ENCODE measurements around the gene CEP120. TPM values are rescaled to one million over a fixed set of nuclear protein-coding genes. Genes with fewer than 3 reads are reported as not detected.
"Not testable (repeated sequence)": the region's sequence is repeated elsewhere in the genome, so short reads cannot be mapped to it uniquely, and the experiment has no call there.

CEP120 gene
- total RNA-seq, 2 donors from 2014 or later, result 8.8 to 9.2 TPM

DNA sequence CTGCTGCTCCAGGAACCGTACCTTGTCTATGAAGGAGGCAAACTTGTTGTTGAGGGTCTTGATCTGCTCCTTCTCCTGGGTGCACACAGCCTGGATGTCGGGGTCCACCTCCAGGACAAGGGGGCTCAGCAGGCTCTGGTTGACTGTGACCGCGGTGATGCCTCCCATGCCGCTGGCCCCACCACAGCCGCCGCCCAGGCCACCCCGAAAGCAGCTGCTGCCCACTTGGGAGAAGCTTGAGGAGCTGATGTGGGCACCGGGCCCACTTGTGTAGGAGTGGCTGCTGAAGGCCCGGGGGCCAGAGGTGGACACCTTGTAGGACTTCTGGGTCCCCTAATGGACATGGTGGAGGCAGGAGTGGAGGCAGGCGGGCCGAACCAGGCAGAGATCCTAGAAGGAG lies 21.2 kb downstream of the CEP120 start:
- DNase-seq; ATAC-seq; intact Hi-C loops (cut with DNase I, micrococcal nuclease): not testable (repeated sequence)

DNA sequence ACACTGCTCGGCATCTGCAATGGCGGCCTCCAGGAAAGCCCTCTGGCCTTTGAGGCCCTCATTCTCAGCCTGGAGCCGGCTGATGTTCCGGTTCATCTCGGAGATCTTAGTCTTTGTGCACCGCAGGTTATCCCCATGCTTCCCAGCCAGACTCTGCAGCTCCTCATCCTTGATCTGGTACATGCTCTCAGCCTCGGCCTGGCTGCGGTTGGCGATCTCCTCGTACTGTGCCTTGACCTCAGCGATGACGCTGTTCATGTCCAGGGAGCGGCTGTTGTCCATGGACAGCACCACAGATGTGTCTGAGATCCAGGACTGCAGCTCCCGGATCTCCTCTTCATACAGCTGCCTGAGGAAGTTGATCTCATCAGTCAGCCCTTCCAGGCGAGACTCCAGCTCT lies 21.9 kb downstream of the CEP120 start:
- intact Hi-C loops (cut with DNase I, micrococcal nuclease), result no loop called here
- ATAC-seq, result no peak
- DNase-seq, result no peak

DNA sequence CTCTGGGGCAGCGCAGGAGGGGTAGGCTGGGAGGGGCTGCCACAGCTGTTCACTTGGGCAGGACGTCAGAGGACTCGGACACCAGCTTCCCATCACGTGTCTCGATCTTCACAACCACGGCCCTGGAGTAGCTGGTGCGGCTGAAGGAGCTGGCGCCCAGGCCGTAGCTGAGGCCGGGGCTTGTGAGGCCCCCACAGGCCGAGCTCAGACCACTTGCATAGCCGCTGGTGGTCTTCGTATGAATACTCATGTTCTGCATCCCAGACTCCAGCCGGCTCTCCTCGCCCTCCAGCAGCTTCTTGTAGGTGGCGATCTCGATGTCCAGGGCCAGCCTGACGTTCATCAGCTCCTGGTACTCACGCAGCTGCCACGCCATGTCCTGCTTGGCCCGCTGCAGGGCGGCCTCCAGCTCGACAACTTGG lies 22.3 kb downstream of the CEP120 start:
- DNase-seq; intact Hi-C loops (cut with DNase I, micrococcal nuclease); ATAC-seq: not testable (repeated sequence)

DNA sequence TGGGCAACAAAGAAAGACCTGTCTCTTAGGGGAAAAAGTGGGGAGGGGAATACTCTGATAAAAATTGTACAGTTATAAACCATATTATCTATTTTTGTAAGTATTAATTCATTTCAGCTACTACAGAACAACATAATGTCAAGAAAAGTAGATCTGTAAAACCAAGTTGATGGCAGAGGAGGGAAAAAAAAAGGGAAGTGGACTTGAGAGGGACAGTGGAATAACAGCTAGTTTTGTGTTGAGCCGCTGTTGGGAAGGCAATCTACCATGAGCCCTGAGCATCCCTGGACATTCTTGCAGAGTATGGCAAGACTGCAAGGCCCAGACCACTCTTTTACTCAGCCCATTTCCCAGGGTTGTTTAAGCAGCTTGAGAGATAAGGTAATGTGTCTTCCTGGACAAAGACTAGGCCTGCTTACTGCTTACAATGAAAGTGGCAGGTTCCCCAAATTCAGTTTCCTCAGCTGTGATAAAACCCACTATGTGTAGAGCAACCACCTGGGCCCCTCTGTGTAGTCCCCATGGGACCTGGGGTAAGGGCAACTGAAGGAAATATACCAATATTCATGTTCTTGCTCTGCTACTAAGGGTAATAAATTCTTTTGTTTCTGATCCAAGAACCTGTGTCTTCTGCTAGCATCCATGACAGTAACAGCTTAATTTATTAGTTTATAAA lies 25.0 kb downstream of the CEP120 start:
- intact Hi-C loops (cut with DNase I, micrococcal nuclease), result no loop called here
- ATAC-seq (no peak), DNase-seq (no peak)

DNA sequence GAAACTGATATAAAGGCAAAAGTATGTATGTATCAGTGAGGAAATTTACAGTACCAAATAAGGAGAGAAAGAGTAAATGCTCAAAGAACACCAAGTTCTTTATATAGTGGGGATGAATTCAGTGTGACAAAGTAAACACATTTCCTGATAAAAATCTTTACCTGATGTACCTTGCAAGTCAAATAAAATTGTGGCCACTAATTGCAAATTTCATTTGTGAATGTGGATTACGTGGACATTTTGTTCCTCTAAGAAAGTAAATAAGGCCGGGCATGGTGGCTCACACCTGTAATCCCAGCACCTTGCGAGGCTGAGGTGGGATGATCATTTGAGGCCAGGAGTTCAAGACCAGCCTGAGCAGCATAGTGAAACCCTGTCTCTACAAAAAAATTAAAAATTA lies 25.7 kb downstream of the CEP120 start:
- intact Hi-C loops (cut with DNase I, micrococcal nuclease), result no loop called here
- ATAC-seq (no peak), DNase-seq (no peak)

DNA sequence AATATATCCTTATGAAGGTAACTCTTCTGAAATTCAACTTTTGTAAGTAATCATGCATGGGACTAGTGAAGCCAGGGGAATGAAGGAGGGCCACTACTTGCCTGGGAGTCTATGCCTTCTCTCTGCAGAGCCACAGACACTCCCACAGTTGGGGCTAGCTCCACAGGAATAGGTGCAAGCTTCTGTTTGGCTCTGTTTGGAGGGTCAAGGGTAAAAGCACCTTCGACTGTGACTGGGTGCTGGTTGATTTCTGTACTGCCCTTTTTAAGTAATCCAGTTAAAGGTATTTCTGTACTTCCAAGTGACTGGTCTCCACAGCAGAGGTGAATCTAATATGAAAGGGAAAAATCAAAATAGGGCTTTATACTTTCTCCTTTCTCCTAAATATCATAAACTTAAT lies 32.2 kb downstream of the CEP120 start:
- no peak for DNase-seq
- intact Hi-C loops (cut with DNase I, micrococcal nuclease), result no loop called here
- ATAC-seq, result no peak

DNA sequence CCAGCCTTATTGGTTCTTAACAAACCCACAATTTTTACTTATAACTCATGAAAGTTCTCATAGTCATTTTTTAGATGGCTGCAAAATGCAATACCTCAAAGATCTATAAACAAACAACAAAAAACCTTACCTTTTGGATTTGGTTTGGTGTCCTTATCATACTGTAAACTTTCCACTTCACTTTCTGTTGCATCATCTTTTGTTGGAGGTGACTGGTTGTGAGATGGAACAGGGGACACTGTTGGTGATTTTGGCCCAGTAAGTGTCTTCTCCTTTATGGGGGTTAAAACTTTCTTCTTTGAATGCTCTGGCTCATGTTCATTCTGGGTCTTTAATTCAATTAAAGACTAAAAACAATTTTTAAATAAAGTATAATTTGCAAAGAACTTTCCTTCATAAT lies 33.4 kb downstream of the CEP120 start:
- intact Hi-C loops (cut with DNase I, micrococcal nuclease), result no loop called here
- ATAC-seq, result no peak
- DNase-seq, result no peak

DNA sequence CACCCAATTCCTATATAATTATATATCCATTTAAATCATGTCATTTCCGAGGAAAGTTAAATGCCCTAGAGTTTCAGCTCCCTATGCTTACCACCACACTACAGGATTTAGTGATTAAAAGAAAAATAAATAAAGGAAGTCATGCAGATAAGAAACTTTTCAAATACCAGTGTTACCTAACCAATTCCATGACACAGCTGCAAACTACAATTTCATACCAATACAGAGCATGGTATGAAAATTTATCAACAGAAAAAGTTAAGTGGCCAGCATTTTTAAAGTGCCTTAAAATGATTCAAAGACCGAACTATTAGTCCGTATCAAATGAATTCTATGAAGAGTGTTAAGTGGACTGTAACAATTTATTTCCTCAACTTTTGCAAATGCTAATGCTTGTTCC lies 35.9 kb downstream of the CEP120 start:
- DNase-seq (no peak), ATAC-seq (no peak)
- intact Hi-C loops (cut with DNase I, micrococcal nuclease), result no loop called here

DNA sequence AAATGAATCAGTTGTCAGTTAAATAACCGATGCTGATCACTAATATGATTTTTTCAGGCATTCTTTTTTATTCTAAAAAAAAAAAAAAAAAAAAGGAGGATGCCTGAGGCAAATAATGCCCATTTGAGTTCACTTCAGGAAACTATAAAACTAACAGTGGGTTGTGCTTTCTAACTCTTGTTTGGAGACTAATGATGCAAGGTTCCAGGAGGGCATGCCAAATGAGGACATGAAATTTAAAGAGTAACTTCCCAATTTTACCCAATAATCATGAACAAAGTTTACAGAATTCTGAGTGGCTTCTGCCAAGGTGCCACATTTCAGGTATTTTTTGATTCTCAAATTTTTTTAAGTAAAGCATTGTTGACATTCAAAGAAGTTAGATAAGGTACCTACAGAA lies 41.0 kb downstream of the CEP120 start:
- intact Hi-C loops (cut with DNase I, micrococcal nuclease), result no loop called here
- DNase-seq (no peak), ATAC-seq (no peak)

DNA sequence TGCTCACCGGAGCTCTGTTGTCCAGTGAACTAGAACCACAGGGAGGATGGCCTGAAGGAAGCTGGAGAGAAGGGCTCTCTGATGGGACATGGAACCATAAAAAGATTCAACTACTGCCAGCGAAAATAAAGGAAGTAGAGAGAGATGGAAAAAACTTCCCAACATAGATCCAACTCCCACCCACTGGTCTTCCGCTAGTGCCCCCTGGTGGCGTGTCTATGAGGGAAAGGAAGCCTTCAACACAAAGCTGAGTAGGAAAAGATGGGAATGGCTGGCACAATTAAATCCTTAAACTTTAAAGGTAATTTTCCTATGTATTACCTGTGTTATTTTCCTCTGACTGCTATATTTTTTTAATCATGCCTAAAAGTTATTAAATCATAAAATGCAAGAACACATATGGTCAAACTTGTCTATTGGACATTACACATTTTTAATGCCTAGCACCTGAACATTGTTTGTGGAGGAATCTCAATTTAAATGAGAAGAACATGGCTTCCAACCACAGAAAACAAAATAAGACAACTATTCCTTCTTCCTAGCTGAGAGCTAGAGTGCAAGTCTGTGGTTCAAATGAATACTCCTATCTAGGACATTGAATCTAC lies 51.5 kb downstream of the CEP120 start:
- DNase-seq, result peak in 1 of 2 donors; percentile 75
- intact Hi-C loops (cut with DNase I, micrococcal nuclease), result loop anchor here in 1 of 2 donors (5.0 kb wide), 1 partner anchor 854 kb away; no protein-coding TSS in a partner anchor
- peak; percentile 42 for ATAC-seq

DNA sequence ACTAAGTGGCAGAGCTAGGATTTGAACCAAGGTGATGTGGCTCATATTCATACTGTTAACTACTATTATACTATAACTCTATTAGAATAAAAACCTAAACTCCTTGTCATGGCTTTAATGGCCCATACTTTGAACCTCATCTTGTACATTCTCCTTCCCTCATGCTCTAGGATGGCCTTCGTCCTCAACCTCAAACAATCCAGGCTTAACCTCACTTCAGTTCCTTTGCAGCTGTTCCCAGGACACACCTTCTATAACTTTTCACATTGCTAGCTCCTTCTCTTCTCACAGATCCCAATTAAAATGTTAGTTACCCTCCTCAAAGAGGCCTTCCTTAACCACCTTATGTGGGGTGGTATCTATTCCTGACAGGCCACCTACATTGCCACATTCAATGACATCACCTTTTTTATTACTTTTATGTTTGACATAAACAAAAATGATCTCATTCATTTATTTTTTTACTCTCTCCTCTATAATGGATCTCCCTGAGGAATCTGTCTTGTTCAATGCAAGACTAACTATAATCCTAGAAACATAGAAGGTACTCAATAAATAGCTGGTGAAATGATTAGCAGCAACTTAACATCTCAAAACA lies 53.7 kb downstream of the CEP120 start:
- peak; percentile 84 for ATAC-seq
- no peak for DNase-seq
- intact Hi-C loops (cut with DNase I, micrococcal nuclease), result no loop called here

DNA sequence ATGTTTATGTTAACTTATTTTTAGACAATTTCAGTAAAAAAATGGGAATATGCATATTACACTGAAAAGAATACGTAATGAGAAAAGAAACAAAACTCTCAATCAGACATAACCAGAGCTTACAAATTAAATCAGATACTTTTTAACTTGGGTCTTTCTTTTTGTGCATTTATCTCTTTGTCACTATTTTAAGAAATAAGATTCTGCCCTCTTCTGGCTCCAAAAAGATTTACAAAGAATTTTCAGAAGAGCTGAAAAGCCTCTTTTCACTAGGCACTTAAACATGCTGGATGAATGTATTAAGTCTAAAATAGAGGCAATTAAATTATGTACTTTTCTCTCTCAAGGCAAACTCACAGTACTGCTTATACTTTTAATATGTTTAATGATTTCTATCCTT lies 55.5 kb downstream of the CEP120 start:
- ATAC-seq, result no peak

DNA sequence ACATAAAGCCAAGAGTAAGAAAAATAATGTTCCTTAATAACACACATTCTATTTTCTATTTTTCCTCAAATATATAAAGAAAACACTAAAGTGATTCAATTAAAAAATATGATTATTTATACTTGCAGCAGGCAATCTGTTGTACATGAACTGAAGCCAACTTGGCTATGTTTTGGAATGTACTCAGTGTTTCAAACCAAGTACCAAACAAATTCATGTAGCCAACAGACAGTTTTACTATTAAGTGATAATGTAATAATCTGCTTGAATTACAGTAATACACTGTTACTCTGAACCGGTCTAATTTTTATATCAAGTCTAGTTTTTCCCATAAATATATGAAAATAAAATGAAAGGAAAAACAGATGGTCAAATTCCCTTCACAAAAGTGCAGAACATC lies 58.0 kb downstream of the CEP120 start:
- intact Hi-C loops (cut with DNase I, micrococcal nuclease), result no loop called here
- DNase-seq (no peak), ATAC-seq (no peak)

More for the DNA sequence above, 55.5 kb downstream of the CEP120 start:
- no peak for DNase-seq
- intact Hi-C loops (cut with DNase I, micrococcal nuclease), result no loop called here

DNA sequence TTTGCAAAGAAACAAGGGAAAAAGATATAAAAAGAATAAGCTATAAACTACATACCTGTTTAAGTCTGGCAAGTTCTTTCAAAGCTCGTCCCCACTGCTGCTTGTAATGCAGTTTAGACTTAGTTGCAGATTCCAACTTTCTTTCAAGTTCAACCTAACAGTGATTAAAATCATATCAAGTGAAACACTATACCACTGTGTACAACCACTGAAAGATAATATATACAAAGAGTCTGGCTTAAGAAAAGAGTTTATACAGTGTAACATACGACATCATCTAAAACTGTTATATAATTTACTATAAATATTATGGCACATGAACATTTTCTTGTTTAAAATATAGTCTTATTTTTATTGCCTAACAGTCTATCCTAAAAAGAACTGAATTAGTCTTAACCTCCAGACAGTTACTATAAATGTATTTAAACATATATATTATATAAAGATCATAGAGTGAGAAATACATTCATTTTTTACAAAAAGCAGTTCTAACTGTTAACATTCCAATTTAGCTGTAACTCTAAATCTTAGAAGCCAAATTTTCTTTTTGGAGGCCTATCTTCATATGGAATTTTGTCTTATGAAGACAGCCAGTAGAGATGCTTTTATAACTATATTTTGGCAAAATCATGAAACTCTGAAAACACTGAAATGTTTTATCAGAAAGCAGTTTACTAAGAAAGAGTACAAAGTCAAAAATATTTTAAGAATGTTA lies 58.6 kb downstream of the CEP120 start:
- intact Hi-C loops (cut with DNase I, micrococcal nuclease), result no loop called here
- ATAC-seq (no peak), DNase-seq (no peak)

DNA sequence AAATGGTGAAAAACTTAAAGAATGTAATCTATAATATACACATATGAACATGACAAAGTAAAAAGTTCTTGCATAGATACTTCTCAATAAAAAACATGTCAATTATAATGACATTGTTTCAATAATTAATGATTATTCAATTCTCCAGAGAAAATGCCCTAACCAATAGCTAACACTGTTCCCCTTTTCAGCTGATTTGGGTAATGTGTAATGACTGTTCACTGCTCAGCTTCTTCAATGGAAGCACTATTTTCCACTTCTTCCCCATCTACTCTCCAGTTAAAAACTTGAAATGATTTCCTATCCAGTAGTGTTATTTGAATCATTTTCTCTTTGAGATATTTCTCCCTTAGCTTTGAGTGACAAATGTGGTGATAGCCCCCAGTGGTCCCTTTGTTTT lies 62.3 kb downstream of the CEP120 start:
- intact Hi-C loops (cut with DNase I, micrococcal nuclease), result no loop called here
- ATAC-seq (no peak), DNase-seq (no peak)

DNA sequence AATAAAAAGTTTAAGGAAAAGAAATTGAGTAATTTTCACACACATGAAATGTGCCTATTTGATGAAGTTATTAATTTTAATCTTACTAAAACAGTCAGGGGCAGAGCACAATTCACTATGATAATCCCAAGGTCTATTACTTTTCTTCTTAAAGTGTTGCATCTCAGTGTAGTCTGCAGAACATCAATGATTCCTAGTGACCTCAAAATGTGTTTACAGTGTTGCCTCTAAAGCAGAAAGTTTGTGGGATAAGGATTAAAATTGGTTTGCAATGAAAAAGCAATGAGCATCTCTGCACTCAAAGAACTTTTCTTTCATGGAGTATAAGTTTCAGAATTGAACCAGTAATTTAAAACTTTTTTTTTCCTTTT lies 63.0 kb downstream of the CEP120 start:
- ATAC-seq (no peak), DNase-seq (no peak)
- intact Hi-C loops (cut with DNase I, micrococcal nuclease), result no loop called here

DNA sequence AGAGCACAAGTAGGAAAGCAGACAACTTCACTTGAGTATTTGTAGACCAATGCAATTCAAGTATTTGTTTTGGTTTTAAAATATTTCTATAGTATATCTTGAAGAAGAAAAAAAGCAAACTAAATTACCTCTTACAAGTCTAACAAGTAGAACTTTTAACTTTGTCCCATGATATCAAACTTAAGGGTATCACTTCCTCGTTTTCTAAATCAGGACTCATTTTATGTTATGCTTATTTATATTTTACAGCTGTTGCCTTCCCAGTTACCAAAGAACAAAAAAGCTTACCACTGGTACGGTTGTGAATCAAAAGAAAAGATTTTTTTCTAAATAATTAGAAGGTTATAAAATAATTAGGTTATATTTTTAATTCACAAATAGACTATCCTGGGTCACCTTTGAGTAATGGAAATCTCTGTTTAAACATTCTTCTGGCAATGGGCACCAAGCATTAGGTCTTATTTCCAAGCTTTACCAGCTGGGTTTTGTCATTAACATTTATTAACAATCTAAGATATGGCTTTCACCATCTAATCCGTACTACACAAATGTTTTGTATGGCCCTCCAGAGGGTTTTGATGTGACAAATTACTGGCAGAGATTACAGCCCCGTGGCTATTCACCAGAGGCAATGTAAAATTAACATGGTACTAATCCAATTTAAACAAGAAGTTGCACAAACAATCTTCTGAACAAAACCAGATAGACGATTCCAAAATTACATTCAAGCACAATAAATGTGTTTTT lies 63.6 kb downstream of the CEP120 start:
- no peak for DNase-seq
- ATAC-seq, result peak; percentile 48
- intact Hi-C loops (cut with DNase I, micrococcal nuclease), result no loop called here

DNA sequence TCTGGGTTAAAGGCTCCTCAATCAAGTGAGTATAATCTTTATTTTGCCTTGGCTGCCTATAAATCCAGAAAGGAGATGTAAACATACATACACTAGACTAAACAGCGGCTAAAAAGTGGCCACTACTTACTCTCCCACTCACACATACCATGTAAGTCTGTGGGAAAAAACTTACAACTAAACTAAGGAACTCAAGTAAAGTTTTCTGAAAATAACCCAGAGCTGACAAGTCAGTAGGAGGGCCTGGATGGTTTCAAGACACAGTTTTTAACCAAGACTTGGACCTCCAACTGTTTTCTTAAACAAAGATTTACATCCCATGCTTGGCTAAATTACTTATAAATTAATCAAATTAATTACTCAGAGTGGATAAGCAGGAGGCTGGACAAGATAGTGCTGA lies 64.5 kb downstream of the CEP120 start:
- intact Hi-C loops (cut with DNase I, micrococcal nuclease), result no loop called here
- DNase-seq, result no peak
- ATAC-seq, result peak; percentile 78

DNA sequence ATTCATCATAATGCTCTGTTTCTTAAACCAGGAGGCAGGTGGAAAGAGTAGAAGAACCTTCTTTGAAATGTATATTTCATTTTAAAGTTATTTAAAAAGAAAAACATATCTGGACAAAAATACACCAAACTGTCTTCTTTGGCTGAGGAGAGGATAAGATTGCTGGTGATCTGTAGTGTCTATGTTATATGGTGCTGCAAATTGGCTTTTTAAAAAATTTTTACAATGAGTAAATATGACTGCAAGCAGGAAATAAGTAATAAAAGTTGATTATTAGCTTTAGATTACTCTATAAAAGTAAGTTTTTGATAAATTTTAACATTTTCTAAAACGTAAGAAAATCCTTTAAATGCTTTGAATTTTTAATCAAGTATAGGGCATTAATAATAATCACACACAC lies 64.9 kb downstream of the CEP120 start:
- intact Hi-C loops (cut with DNase I, micrococcal nuclease), result no loop called here
- no peak for DNase-seq
- ATAC-seq, result peak; percentile 89

Data from left colon (tissue), 2 donors.